K562 (cell line): ENCODE results near the gene TMEM30A.

Experiments used
- FOXJ3 ChIP-seq: sonication (generic); formaldehyde crosslinking; IDR thresholded peaks from 2 replicates; pipeline ENCODE4 v1.4.0; 2020; ENCODE audit warnings: mild to moderate bottlenecking, missing genetic modification reagents
- TF ChIP-seq, protein P1 (sequence below): fragments of 450-650 bp; IDR thresholded peaks from 2 replicates; pipeline ENCODE4 v1.6.1; 2016; ENCODE audit warnings: missing biosample characterization, missing genetic modification characterization

DNA sequence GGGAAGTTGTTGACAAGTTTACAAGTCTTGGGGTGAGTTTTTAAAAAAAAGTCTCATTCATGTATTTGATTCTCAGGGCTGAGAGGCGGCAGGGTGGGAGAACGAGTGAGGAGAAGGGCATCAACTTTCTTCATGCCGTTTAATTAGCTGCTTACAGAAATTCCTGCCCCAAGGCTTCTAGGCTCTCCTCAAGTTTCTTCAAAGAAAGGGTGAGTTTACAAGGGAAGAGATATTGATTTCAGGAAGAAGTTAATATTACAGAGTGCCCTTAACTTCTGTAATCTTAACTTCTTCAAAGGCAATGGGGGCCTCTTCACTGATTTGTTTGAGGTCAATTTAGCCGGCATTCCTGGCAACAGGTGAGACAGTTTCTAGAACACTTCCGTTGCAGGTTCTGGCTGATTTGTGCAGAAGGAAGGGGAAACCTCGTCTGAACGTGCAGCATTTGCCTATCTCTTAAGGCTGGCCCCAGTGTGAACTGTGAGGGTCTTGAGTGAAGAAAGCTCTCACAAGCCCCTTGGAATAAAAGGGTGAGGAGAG, 75.3 kb downstream of the TMEM30A start:
- TF ChIP-seq, protein P1, sequence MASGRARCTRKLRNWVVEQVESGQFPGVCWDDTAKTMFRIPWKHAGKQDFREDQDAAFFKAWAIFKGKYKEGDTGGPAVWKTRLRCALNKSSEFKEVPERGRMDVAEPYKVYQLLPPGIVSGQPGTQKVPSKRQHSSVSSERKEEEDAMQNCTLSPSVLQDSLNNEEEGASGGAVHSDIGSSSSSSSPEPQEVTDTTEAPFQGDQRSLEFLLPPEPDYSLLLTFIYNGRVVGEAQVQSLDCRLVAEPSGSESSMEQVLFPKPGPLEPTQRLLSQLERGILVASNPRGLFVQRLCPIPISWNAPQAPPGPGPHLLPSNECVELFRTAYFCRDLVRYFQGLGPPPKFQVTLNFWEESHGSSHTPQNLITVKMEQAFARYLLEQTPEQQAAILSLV (tag), result no peak
- TF ChIP-seq FOXJ3 (CRISPR knock-in tag), result no peak
